HG03045 (cell line): ENCODE results near the gene MTERF1.

ENCODE experiments used
- ATAC-seq: cut with Tn5 transposase; IDR thresholded peaks from one replicate; pipeline ENCODE4 v1.9.1; 2021; ENCODE audit warnings: mild to moderate bottlenecking, moderate library complexity; ENCODE audit not compliant: unreplicated experiment

The MTERF1 gene

GRCh38 chr7:91835826-91836368 is 44.6 kb downstream of the MTERF1 start:
- no peak for ATAC-seq

DNA sequence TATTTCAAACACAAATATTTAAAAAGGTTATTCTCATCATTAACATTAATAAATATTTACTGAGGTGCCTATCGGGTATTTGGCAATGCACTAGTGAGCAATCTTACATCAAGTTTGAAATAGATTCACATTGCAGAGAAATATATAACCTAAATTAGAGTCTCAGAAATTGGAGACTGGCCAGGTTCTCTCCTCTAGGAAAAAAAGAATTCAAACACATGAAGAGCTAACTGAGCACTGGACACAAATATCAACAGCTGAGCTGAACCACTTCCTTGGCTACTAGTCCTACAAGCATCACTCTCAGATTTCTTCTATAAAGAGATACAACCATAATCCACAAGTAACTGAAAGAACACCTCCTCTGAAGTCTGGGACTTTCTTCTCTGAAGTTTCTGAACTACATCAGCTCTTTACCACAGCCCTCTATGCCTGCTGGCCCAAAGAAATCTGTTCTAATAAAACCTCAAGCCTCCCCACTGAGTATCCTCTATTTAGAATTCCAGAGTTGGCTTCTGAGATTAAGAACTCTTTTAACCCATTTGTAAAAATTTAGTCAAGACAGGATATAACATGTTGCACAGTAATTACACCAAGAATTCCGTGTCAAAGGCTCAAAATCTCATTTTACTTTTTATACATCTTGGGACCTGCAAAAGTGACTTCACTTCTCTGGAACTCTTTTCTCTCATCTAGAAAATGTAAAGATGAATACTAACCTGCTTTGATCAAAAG is 45.2 kb downstream of the MTERF1 start:
- ATAC-seq: no peak

DNA sequence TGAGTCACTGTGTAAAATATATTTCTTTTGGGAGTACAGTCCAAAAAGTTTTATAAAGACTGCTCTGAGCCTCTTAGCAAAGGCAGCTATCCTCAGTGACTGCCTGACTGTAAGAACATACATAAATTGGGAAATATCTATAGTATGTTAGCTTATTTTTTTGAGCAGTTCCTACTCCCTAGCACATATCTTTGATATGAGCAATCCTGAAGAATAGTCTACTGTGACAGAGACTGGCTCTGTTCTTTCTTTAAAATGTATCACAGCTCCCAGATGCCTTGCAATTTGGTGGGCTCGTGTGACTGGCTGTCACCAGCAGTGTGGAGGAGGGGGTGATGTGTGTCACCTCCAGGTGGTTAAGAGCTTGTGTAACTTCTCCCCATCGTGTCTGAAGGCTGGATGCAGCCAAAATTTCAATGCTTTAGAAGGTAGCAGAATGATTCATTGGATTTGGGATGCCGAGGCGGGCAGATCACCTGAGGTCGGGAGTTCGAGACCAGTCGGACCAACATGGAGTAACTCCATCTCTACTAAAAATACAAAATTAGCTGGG is 47.9 kb downstream of the MTERF1 start:
- ATAC-seq: no peak

GRCh38 chr7:91827169-91827568 is 53.3 kb downstream of the MTERF1 start:
- ATAC-seq: no peak

- no peak for ATAC-seq
Observed at GRCh38 chr7:91826377-91826776, 54.1 kb downstream of the MTERF1 start.

DNA sequence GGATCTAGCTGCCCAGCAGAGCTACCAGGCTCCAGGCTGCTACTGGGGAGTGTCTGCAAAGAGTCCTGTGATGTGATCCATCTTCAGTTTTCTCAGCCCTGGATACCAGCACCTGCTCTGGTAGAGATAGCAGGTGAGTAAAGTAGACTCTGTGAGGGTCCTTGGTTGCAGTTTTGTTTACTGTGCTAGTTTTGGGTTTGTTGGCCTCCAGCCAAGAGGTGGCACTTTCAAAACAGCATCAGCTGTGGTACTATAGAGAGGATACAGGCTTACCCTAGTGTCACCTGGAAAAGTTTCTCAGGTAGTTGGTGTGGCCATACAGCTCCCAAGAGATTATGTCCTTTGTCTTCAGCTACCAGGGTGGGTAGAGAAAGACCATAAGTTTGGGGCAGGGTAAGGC is 56.3 kb downstream of the MTERF1 start:
- no peak for ATAC-seq
